Germinal center (tissue), 1 donor: ENCODE data around the gene TNNI3.
"Not testable (repeated sequence)": the region's sequence is repeated elsewhere in the genome, so short reads cannot be mapped to it uniquely, and the experiment has no call there.

Source experiments
- DNase-seq: peaks from one replicate; pipeline ENCODE4 v3.0.0; 2012; ENCODE audit warnings: mixed read lengths, low spot score

The TNNI3 gene

DNA sequence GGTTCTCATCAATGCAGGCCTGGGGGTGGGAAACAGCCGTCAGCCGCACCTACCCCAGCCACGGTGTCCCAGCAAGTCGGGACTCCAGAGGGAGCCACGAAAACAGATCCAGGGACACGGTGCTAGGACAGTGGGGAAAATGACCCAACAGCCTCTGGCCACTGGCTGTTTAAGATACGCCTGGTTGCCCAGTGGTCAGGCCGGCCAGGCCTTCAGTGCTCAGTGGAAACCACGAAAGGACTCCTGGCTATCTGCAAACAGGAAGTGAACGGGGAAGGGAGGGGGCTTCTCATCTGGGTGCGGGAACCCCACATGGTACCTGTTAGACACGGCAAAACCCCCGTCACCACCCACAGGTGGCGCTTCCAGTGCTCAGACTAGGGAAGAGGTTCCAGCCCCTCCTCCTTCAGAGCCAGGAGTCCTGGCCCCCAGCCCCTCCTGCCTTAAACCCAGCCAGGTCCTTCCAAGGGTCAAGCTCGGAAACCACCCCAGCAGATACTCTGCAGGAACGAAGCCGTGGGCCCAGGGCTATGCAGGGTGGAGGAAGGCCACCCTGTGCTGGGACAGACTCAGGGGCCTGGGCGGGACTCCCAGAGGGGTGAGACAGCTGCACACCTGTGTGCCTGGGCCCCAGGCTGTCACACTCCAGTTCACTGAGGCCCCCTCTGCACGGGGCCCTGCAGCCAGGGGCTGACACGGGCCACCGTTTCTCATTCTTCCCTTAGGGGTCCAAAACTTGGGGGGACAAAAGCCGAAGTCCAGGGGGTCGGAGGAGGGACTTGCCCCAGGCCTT, 44.6 kb downstream of the TNNI3 start:
- DNase-seq = peak; percentile 84

DNA sequence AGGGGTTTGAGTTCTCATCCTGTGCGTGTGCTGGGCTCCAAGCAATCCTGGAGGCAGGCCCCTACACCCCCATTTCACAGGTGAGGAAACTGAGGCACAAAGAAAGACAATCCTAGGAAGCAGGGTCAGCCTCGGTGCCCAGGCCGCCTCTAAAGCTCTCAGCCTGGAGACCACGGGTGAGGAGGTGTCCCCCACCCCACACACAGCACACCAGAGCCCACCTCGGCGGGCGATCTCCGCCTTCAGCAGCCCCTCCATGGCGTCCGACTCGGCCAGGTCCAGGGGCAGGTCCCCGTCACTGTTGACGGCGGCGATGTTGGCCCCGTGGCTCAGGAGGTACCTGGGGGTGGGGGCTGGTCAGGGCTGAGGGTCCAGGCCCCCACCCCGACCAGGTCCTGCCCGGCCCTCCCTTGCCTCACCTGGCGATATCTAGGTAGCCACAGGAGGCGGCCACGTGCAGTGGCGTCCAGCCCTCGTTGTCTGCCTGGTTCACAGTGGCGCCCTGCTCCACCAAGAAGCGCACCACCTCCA, 45.2 kb downstream of the TNNI3 start:
- no peak for DNase-seq

DNA sequence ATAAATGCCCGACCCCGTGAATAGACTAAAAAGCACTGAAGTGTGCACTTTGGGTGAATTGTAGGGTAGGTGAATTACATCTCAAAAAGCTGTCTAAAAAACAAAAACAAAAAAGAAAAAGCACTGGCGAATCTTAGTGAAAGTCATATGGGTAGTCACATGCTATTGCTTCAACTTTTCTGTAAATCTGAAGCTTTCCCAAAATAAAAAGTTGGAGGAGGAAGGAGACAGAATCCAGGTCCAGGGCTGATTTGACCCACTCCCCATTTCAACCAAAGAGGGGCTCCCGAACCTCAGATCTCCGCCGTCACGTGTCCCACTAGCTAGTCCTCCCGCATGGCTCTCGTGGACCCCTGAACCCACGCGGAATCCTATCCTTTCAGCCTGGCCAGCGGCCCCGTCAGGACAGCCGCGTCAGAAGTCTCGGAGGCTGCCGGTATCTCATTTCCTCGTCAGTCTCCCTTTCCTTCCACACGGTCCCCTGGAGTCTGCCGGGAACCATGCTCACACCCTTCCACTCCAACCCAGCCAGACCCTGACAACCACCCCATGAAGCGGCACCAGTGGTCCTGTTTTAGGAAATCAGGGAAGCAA, 46.2 kb downstream of the TNNI3 start:
- no peak for DNase-seq

DNA sequence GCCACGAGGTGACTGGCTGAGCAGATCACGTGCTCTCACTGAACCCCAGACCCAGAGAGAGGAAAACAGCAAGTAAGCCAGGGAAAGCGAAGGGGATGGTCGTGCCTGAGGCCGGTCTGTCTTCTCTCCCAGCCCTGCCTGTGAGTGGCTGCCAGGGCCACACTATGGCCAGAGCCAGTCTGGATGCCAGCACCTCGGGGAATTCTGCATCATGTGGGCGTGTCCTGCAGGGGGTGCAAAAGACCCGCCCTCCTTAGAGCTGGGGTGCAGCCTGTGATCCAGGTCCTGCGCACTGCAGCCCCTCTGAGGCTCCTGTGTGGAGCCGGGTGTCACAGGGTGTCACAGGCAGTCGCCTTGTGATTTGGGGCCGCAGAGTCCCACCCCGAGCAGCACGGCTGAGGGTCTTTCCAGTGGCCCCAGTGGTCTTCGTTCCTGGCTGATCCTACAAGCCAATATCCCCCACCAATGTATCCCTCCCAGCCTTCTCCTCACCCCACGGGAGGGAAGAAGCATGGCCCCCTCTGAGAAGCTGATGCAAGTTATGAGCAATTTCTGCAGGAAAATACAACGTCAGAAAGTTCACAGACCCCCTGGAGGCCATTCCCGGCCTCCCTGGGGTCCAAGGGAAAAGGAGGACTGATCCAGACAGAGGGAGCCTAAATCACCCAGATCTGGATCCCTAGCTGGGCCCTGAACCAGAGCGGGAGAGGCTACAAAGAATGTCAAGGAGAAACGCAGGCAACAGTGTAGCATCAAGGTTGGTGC, 47.8 kb downstream of the TNNI3 start:
- no peak for DNase-seq

- DNase-seq = not testable (repeated sequence)
Measured at GRCh38 chr19:55107252-55107651, 50.3 kb downstream of the TNNI3 start.

GRCh38 chr19:55106591-55106990, 50.9 kb downstream of the TNNI3 start:
- DNase-seq = no peak

DNA sequence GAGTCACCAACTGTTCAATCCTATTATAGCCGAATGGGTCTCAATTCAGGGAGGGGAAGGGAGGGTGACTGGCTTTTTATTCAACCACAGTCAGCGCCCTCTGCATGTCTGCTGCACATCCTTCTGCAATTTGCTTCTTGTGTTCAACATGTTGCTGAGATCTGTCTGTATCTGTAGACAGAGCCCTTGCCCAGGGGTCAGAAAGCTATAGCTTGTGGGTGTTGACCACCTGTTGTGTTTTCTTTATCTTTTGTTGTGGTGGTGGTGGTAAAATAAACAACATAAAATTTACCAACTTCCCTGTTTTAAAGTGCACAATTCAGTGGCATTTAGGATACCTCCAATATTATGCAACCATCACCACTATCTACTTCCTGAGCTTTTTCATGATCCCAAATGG, 52.3 kb downstream of the TNNI3 start:
- no peak for DNase-seq

- DNase-seq = no peak
Measured at GRCh38 chr19:55103190-55103589, 54.3 kb downstream of the TNNI3 start.
